GM12872 (cell line): ENCODE measurements around the gene CSNK1A1.

Source experiments
- TF ChIP-seq, protein P1 (sequence below): IDR thresholded peaks from 3 replicates; pipeline ENCODE4 v1.5.1; 2011; ENCODE audit warnings: low read depth, mild to moderate bottlenecking, low read length, moderate library complexity; ENCODE audit not compliant: insufficient read depth

The CSNK1A1 gene

GRCh38 chr5:149593370-149593769 is 42.1 kb upstream of the CSNK1A1 start:
- TF ChIP-seq, protein P1, sequence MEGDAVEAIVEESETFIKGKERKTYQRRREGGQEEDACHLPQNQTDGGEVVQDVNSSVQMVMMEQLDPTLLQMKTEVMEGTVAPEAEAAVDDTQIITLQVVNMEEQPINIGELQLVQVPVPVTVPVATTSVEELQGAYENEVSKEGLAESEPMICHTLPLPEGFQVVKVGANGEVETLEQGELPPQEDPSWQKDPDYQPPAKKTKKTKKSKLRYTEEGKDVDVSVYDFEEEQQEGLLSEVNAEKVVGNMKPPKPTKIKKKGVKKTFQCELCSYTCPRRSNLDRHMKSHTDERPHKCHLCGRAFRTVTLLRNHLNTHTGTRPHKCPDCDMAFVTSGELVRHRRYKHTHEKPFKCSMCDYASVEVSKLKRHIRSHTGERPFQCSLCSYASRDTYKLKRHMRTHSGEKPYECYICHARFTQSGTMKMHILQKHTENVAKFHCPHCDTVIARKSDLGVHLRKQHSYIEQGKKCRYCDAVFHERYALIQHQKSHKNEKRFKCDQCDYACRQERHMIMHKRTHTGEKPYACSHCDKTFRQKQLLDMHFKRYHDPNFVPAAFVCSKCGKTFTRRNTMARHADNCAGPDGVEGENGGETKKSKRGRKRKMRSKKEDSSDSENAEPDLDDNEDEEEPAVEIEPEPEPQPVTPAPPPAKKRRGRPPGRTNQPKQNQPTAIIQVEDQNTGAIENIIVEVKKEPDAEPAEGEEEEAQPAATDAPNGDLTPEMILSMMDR = no peak

GRCh38 chr5:149588936-149589335 is 37.7 kb upstream of the CSNK1A1 start:
- TF ChIP-seq, protein P1 = no peak

DNA sequence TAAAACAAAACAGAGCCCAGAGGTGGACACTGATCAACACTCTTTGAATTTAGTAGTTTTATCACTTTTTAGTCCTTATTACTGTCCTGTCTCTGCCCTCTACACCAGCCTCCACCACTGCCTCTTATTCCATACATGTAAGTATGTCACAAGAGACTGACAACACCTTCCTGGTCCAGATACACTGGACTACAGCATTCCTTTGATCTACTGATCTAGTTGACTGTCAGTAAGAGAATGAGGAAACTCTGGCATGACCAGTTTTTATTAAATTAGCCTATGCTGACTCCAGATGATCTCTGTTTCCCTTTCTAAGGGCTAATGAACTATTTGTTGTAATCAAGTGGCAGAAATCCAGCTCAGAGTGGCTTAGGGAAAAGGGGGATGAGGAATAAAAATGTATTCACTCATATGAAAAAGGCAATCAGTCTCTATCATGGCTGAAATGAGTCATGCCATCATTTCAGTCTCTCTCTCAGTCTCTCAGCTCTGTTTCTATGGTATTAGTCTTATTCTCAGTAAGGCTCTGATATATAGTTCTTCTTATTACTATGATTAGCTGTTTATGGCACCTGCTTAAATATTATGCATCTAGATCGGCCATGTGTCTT is 35.6 kb upstream of the CSNK1A1 start:
- TF ChIP-seq, protein P1 = no peak

DNA sequence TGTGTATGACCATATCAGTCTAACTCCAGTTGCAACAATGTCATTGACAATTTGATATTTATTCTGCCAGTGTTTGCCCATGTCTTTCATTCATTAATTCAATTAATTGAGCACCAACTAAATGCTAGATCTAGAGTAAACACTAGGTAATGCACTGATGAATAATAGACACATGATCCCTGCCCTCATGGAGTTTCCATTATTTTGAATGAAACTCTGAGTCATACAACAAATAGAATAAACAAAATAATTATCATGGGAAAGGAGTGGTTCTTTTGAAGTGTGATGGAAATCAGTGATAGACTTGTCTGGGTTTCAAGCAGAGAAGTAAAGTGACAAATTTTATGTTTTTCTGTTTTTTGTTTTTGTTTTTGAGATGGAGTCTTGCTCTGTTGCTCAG is 34.7 kb upstream of the CSNK1A1 start:
- TF ChIP-seq, protein P1 = no peak

GRCh38 chr5:149584121-149584520 is 32.9 kb upstream of the CSNK1A1 start:
- TF ChIP-seq, protein P1 = no peak

DNA sequence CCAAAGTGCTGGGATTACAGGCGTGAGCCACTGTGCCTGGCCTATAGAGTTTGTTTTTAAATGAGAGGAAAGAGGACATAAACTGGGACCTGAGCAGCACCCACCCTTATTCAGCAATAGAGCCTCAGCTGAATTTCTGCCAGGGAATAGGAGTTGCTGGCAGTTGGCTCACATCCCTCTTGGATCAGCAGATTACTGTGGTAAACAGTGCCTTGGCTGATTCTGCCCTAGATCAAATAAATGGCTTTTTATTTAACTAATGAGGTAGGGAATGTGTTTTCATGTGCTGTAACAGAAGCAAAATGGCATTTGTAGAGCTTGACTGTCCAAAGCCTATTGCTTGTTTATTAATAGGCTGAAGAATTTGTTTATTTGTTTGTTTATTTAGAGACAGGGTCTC is 32.2 kb upstream of the CSNK1A1 start:
- TF ChIP-seq, protein P1 = no peak

GRCh38 chr5:149581931-149582768 is 30.9 kb upstream of the CSNK1A1 start:
- TF ChIP-seq, protein P1 = no peak
